Hematopoietic multipotent progenitor cell (in vitro differentiated cells): Measurements from ENCODE around the gene TXN2. TPM values are rescaled to one million over a fixed set of nuclear protein-coding genes. Genes with fewer than 3 reads are reported as not detected.
"Not testable (repeated sequence)": the region's sequence is repeated elsewhere in the genome, so short reads cannot be mapped to it uniquely, and the experiment has no call there.

Experiments used
- DNase-seq, 3 donors: peaks; one replicate each; pipeline ENCODE4 v3.0.0-alpha.2; 2011 to 2015; ENCODE audit warnings: low read depth in 2 of 3, low spot score in 2 of 3
- total RNA-seq: library from RNA; depleted of rRNA; stranded (reverse); fragments of >200 nt; gene quantifications from one replicate; pipeline ENCODE4 v1.2.3, GENCODE V29; 2012

The TXN2 gene
- total RNA-seq, 1 donor: 39.9 TPM

GRCh38 chr22:36457688-36458450 is 23.6 kb downstream of the TXN2 start:
- no peak for DNase-seq

- DNase-seq: no peak
These were observed 25.0 kb downstream of the TXN2 start for GRCh38 chr22:36456464-36456845.

DNA sequence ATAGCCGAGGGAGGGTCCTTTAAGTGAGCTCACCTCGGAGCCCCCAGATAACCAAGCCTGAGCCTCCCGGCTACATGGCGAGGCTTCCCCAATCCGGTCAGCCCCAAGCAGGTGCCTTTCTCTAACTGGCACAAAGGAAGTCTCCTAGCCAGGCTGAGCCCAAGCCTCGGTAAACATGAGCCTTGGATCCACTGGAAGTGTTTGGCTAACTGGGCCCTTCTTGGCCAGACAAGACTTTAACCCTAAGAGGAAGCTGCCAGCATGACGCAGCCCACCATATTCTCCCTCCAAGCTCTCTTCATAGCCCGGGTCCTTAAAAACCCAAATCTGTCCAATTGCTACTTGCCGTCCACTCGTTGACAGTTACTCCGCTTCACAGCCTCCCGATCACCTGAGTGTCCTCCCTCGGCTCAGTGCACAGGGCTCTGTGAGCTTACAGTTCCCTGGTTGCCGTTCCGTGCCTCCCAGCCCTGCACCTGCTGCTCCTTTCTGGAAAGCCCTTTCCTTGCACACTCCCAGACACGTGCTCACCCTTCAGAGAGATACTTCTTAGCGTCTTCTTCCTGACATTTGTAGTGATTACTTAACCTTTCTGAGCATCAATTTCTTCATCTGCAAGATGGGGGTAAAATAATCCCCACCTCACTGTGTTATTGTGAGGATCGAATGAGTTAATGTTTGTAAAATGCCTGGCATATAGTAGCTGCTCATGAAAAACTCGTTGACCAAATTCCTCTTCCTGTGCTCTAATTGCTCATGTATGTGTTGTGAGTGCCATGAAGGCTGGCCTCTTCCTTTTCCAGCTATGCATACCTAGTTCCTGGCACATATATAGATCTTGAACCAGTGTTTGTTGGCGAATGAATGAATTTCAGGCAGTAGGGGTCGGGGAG is 25.6 kb downstream of the TXN2 start:
- DNase-seq: no peak

DNA sequence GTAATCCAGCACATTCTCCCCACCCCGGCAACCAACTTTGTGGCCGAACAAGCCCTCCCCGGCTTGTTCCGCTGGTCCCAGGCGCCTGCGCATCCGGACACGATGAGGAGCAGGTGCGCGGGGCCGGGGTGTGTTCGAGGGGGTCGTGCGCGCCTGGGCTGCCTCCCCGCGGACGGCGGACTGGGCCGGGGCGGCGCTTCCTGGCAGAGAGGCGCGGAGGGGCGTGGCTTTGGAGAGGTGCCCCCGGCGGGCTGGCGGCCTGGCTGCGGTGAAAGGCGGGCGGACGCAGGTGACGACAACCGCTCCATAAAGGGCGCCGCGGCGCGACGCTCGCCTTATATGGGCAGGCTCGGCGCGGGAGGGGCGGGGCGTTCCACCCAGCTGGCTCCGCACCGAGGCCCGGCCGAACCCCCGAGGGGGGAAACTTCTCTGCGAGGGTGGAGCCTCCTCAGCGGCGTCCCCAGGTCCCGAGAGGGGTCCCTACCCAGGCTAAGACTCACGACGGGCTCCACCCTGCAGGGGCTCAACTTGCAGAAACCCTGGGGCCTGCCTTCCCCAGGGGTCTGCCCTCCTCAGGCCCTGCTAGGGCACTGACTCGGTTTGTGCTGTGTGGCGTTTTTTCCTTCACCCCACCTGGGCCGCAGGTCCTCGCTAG is 26.4 kb downstream of the TXN2 start:
- DNase-seq: peak; percentile 91 to 96 (median 94)

GRCh38 chr22:36453855-36454378 is 27.5 kb downstream of the TXN2 start:
- no peak for DNase-seq

- DNase-seq: not testable (repeated sequence)
These were observed 28.3 kb downstream of the TXN2 start for GRCh38 chr22:36452978-36453607.

GRCh38 chr22:36452250-36452977 is 29.0 kb downstream of the TXN2 start:
- no peak for DNase-seq

- DNase-seq: not testable (repeated sequence)
These were observed 30.5 kb downstream of the TXN2 start for GRCh38 chr22:36450923-36451322.

DNA sequence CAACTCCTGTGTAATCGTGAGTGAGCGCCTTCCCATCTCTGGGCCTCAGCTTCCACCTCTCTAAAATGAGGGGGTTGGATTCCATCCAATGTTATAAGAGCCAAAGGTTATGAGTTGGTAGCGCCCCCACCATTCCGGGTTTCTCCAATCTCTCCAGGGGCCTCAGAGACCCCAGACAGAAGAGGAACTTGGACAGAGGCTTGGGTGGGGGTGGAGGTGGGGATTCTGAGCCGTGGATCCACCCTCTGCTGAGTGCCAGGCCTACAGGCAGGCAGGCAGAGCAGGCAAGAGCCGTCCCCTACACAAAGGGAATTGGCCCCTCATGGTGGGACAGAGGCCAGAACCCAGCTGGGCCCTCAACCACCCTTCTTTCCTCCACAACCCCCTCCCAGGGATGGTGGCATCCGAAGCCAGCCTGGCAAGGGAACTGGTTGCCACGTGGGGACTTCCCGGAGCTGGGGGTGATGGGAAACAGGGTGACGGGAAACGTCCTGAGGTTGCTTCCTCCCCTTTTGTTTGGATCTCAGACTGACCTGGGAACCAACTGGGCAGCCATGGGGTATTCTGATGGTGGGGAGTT is 31.8 kb downstream of the TXN2 start:
- peak in 1 of 3 donors; percentile 50 for DNase-seq

- DNase-seq: no peak
These were observed 33.8 kb downstream of the TXN2 start for GRCh38 chr22:36447632-36448031.

DNA sequence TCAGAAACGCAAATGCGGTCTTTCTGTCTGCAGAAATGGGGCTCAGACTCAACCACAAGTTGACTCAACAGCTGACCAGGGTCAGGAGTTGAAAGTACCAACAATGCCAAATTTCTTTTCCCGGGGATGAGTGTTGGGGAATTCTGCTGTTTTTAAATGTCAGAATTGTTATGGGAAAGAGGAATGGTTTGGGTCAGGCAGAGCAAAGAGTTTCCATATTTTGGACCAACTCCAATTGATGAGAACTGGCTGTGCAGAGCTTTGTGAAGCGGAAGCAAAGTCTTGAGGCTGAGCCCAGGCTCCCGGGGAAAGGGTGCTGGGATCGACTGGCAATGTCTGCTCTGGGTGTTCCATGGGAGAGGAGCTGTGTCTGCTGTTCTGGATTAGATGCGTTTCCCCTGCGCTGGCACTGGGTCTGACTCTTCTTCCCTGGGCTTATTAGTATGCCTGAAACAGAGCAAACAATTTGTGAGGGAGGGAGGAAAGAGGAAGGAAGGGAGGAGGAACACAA is 36.2 kb downstream of the TXN2 start:
- DNase-seq: no peak

GRCh38 chr22:36443198-36443770 is 38.2 kb downstream of the TXN2 start:
- no peak for DNase-seq

DNA sequence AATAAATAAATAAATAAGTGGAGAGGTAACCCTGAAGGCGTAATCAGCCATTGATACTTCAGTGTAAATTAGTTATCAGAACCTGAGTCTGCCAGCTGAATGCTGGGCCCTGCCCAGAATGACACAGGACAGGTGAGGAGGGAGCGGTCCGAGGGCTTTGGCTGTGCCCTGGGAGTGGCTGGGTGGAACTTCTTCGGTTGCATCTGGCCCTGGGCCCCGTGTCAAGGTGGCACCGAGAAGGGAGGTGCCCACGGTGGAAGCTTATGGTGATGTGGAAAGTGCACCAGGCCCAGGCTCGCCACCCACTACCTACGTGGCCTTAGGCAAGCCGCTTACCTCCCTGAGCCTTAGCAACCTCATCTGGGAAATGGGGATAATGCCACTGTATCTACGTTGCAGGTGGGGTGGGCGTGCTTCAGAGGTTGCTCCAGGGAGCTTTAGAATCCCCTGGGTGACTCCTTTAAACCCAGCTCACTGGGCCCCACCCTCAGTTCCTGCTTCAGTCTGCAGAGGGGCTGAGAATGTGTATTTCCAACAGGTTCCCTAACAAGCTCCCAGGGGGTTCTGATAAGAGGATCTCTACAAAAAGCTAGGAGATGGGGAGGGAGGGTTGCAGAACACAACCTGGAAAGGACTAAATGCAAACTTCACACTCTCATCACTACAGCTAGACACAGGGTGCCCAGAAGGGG is 38.8 kb downstream of the TXN2 start:
- no peak for DNase-seq

- DNase-seq: no peak
These were observed 40.9 kb downstream of the TXN2 start for GRCh38 chr22:36440429-36441002.

- no peak for DNase-seq
These were observed 41.8 kb downstream of the TXN2 start for GRCh38 chr22:36439481-36440271.

DNA sequence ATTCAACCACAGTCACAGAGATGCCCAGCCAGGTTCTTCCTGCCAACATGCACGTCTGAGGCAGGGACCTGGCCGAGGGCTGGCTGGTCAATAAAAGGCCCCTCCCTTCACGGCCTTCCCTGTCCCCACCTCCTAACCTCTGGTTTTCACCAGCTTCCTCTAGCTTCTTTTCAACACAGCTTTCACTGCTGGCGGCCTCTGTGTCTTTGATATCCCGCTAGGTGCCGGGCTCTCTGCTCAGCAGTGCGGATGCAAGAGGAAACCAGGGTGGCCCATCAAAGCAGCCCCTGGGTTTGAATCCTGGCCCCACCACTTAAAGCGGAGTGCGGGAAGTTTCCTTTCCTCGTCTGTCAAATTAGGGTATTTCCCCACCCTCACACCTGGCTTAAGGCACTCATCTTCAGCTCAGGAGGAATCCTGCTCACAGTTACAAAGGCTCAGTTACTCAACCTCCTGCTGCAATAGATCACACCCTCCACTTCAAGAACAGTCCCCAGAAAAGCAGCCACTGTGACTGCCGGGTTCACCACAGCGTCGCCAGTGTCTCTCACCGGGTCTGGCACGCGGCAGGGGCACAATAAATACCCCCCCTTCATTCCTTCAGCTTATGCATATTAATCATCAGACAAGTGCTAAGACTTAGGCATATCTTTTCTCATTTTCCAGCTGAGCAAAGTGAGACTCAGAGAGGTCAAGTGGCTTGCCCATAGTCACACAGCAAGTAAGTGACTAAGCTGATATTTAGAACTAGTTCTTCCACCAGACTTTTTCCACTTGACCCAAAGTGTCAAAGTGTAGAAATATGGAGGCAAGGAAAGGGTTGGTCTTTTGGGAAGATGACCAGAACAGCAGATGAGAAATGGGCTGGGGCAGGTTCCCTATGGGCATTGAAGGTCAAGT is 45.7 kb downstream of the TXN2 start:
- peak in 2 of 3 donors; percentile 58 to 60 for DNase-seq
